ENCODE data around the gene ABCA13. TPM values are rescaled to one million over a fixed set of nuclear protein-coding genes. Genes with fewer than 3 reads are reported as not detected.

ABCA13 gene
- total RNA-seq, 4 donors from 2014 or later = under 0.01 to 0.26 (median 0.06) TPM; not detected in 1

- 95% methylated on average over 2 of the region's 2 CpGs for WGBS
- no peak for DNase-seq (ENCODE audit: extremely low spot score)
- H3K27ac ChIP-seq (replicated peaks in 1 of 4) = no peak overlapping the region
- H3K36me3 ChIP-seq = no peaks in the 10 kb centered on the region
- TF ChIP-seq EP300 (IDR thresholded peaks at IDR 0.05) (no peak), POLR2AphosphoS5 (IDR thresholded peaks at IDR 0.05) (no peak), CTCF (IDR thresholded peaks at IDR 0.05) (no peak), POLR2A (IDR thresholded peaks at IDR 0.05; ENCODE audit: low read depth) (no peak)
- intact Hi-C loops (cut with DNase I) = no loop called here
- no peak overlapping the region for H3K4me3 ChIP-seq
- no peaks in the 10 kb centered on the region for H3K4me1 ChIP-seq
- no peaks in the 10 kb centered on the region for H3K27me3 ChIP-seq
- H3K9me3 ChIP-seq = peaks cover 0 to 4% (median 0%) of the 10 kb centered on the region in 4 donors
Observed at GRCh38 chr7:48658138-48658537, 486.9 kb downstream of the ABCA13 start.

GRCh38 chr7:48660306-48660870 lies 489.1 kb downstream of the ABCA13 start:
- H3K9me3 ChIP-seq = peaks cover 0 to 7% (median 0%) of the 10 kb centered on the region in 4 donors
- WGBS = 44% methylated on average over 5 of the region's 5 CpGs
- H3K27ac ChIP-seq (replicated peaks in 1 of 4) = no peak overlapping the region
- no peak overlapping the region for H3K4me3 ChIP-seq
- H3K36me3 ChIP-seq = no peaks in the 10 kb centered on the region
- DNase-seq (ENCODE audit: extremely low spot score) = no peak
- TF ChIP-seq POLR2A (IDR thresholded peaks at IDR 0.05; ENCODE audit: low read depth) (no peak), EP300 (IDR thresholded peaks at IDR 0.05) (no peak), CTCF (IDR thresholded peaks at IDR 0.05) (no peak), POLR2AphosphoS5 (IDR thresholded peaks at IDR 0.05) (no peak)
- H3K27me3 ChIP-seq = no peaks in the 10 kb centered on the region
- H3K4me1 ChIP-seq = no peaks in the 10 kb centered on the region
- intact Hi-C loops (cut with DNase I) = no loop called here

GRCh38 chr7:48664241-48664640 lies 493.0 kb downstream of the ABCA13 start:
- Histone ChIP-seq H3K27me3 (no peaks in the 10 kb centered on the region), H3K4me1 (no peaks in the 10 kb centered on the region), H3K4me3 (no peak overlapping the region), H3K9me3 (peaks cover 0 to 7% (median 0%) of the 10 kb centered on the region in 4 donors), H3K27ac (replicated peaks in 1 of 4) (no peak overlapping the region), H3K36me3 (no peaks in the 10 kb centered on the region)
- DNase-seq (ENCODE audit: extremely low spot score) = no peak
- 88% methylated on average over 4 of the region's 4 CpGs for WGBS
- intact Hi-C loops (cut with DNase I) = no loop called here
- TF ChIP-seq CTCF (IDR thresholded peaks at IDR 0.05) = no peak
- TF ChIP-seq POLR2AphosphoS5 (IDR thresholded peaks at IDR 0.05) = no peak
- no peak for TF ChIP-seq POLR2A (IDR thresholded peaks at IDR 0.05; ENCODE audit: low read depth)
- TF ChIP-seq EP300 (IDR thresholded peaks at IDR 0.05) = no peak

GRCh38 chr7:48665353-48666135 lies 494.3 kb downstream of the ABCA13 start:
- H3K9me3 ChIP-seq = peaks cover 0 to 7% (median 0%) of the 10 kb centered on the region in 4 donors

More at GRCh38 chr7:48665353-48666135, 494.3 kb downstream of the ABCA13 start:
- TF ChIP-seq POLR2AphosphoS5 (IDR thresholded peaks at IDR 0.05) = no peak
- no peak for TF ChIP-seq CTCF (IDR thresholded peaks at IDR 0.05)
- intact Hi-C loops (cut with DNase I) = no loop called here
- Histone ChIP-seq H3K27ac (replicated peaks in 1 of 4) (no peak overlapping the region), H3K27me3 (no peaks in the 10 kb centered on the region), H3K4me3 (no peak overlapping the region), H3K4me1 (no peaks in the 10 kb centered on the region), H3K36me3 (no peaks in the 10 kb centered on the region)
- no peak for DNase-seq (ENCODE audit: extremely low spot score)
- WGBS = 55% methylated on average over 4 of the region's 4 CpGs

All from esophagus muscularis mucosa (tissue), 4 donors.